PC-3 (cell line): ENCODE data around the gene GABRA4. TPM values are rescaled to one million over a fixed set of nuclear protein-coding genes. Genes with fewer than 3 reads are reported as not detected.

ENCODE experiments used
- ATAC-seq: fragments of 200-7000 bp; cut with Tn5 transposase; 2 replicates; pipeline ENCODE4 v1.9.1; 2020; ENCODE audit warnings: mild to moderate bottlenecking, moderate library complexity
- BruUV-seq: library from RNA; stranded (reverse); fragments of 400-500 nt; replicated peaks from 2 replicates; lab custom pipeline; 2021; lab: Mats Ljungman, UMichigan
- CTCF ChIA-PET: fragments of 300-600 bp; sonication (Branson Sonifier 250); formaldehyde crosslinking; loops from one replicate; lab custom pipeline; 2022; ENCODE audit warnings: antibody characterized with exemption; lab: Charles Lee
- POLR2A ChIA-PET: fragments of 300-600 bp; sonication (Branson Sonifier 250); formaldehyde crosslinking; loops from one replicate; lab custom pipeline; 2022; ENCODE audit warnings: antibody characterized with exemption; ENCODE audit not compliant: unreplicated experiment; lab: Charles Lee
- DNase-seq: peaks from one replicate; pipeline ENCODE4 v3.0.0-alpha.2; 2015
- H2AFZ ChIP-seq: fragments of 300-600 bp; sonication (generic); 2 replicates; pipeline ENCODE4 v1.6.0; 2016; ENCODE audit warnings: antibody characterized with exemption, low read length
- H3F3A ChIP-seq: fragments of 300-600 bp; sonication (generic); one replicate; pipeline ENCODE4 v1.6.0; 2017; ENCODE audit warnings: antibody characterized with exemption, low read length, control low read depth, mild to moderate bottlenecking; ENCODE audit not compliant: unreplicated experiment
- H3K27ac ChIP-seq: fragments of 300-600 bp; sonication (generic); 2 replicates; pipeline ENCODE4 v1.5.1; 2016; ENCODE audit warnings: mild to moderate bottlenecking, low read length
- H3K27me3 ChIP-seq: fragments of 300-600 bp; sonication (generic); 2 replicates; pipeline ENCODE4 v1.6.1; 2016; ENCODE audit warnings: low read length, mixed read lengths
- H3K36me3 ChIP-seq: fragments of 300-600 bp; sonication (generic); 2 replicates; pipeline ENCODE4 v1.6.1; 2016; ENCODE audit warnings: low read depth, mixed run types, low read length, mixed read lengths
- H3K4me1 ChIP-seq: fragments of 300-600 bp; sonication (generic); 2 replicates; pipeline ENCODE4 v1.5.1; 2016; ENCODE audit warnings: low read length; ENCODE audit not compliant: insufficient read depth
- H3K4me2 ChIP-seq: fragments of 300-600 bp; sonication (generic); 2 replicates; pipeline ENCODE4 v1.6.0; 2016; ENCODE audit warnings: low read length
- H3K4me3 ChIP-seq: fragments of 300-600 bp; sonication (generic); 2 replicates; pipeline ENCODE4 v1.5.1; 2016; ENCODE audit warnings: mild to moderate bottlenecking, low read length, mixed read lengths
- H3K79me2 ChIP-seq: fragments of 300-600 bp; sonication (generic); 2 replicates; pipeline ENCODE4 v1.6.1; 2017; ENCODE audit warnings: low read length, mixed read lengths
- H3K9ac ChIP-seq: fragments of 300-600 bp; sonication (generic); 2 replicates; pipeline ENCODE4 v1.6.0; 2016; ENCODE audit warnings: mild to moderate bottlenecking, low read length
- H3K9me2 ChIP-seq: fragments of 300-600 bp; sonication (generic); replicated peaks from 2 replicates; pipeline ENCODE4 v1.6.1; 2016; ENCODE audit warnings: mixed run types, low read length, mixed read lengths
- H3K9me3 ChIP-seq: fragments of 300-600 bp; sonication (generic); 2 replicates; pipeline ENCODE4 v1.6.1; 2016; ENCODE audit warnings: low read length, mixed read lengths
- H4K20me1 ChIP-seq: fragments of 300-600 bp; sonication (generic); 2 replicates; pipeline ENCODE4 v1.6.1; 2016; ENCODE audit warnings: low read length, mixed read lengths
- EZH2 ChIP-seq: fragments of 300-600 bp; sonication (generic); IDR thresholded peaks from one replicate; pipeline ENCODE4 v1.6.1; 2017; ENCODE audit warnings: antibody characterized with exemption, mild to moderate bottlenecking, low read length; ENCODE audit not compliant: unreplicated experiment
- EZH2phosphoT487 ChIP-seq: fragments of 300-600 bp; sonication (generic); IDR thresholded peaks from 2 replicates; pipeline ENCODE4 v1.6.1; 2018; ENCODE audit warnings: mild to moderate bottlenecking, antibody characterized with exemption, low read length, borderline replicate concordance
- intact Hi-C: fragments of 100-400 bp; cut with micrococcal nuclease; formaldehyde crosslinking; loops from 2 replicates; pipeline ENCODE4 v1.9.0; 2023
- total RNA-seq: library from RNA; depleted of rRNA; stranded (reverse); fragments of >200 nt; gene quantifications from 2 replicates; pipeline ENCODE4 v1.2.3, GENCODE V29; 2014
- TF ChIP-seq, protein P1 (sequence below): fragments of 300-600 bp; sonication (generic); conservative IDR thresholded peaks from 2 replicates; pipeline ENCODE4 v1.5.1; 2017; ENCODE audit warnings: antibody characterized with exemption, low read depth, mild to moderate bottlenecking, low read length

GABRA4 gene
- total RNA-seq, 1 experiment from 2014 or later: not detected

DNA sequence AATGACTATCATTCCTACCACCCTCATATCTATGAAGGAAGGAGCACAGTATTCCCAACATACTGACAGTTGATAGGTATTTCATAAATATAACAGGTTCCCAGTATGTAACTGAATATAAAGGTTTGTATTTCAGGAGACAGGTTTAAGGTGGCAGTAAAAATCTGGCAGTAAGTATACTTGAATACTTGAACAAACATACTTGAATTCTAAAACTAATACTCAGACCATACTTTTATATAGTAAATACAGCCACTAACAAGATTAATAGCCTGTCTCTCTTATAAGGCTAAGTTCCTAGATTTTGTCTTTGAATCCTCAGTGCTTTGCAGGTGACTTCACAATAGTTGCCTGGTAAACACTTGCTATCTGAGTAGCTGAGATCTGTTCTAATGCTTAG is 37.8 kb downstream of the GABRA4 start:
- no TSS peak for BruUV-seq
- Histone ChIP-seq H3K4me1 (no peaks in the 10 kb centered on the region), H3F3A (no peaks in the 10 kb centered on the region), H3K4me3 (no peak overlapping the region), H3K27ac (no peak overlapping the region), H4K20me1 (no peaks in the 10 kb centered on the region), H3K27me3 (0 out of 2 replicates have a peak, but pooled peaks cover 4% of the 10 kb centered on the region), H3K79me2 (no peaks in the 10 kb centered on the region), H2AFZ (no peak overlapping the region), H3K9me3 (no peaks in the 10 kb centered on the region), H3K4me2 (no peak overlapping the region), H3K9me2 (no peaks in the 10 kb centered on the region), H3K36me3 (no peaks in the 10 kb centered on the region), H3K9ac (no peak overlapping the region)
- intact Hi-C loops: no loop called here
- DNase-seq: no peak
- ATAC-seq: no peak
- TF ChIP-seq EZH2 (no peak), EZH2phosphoT487 (no peak)
- TF ChIP-seq, protein P1, sequence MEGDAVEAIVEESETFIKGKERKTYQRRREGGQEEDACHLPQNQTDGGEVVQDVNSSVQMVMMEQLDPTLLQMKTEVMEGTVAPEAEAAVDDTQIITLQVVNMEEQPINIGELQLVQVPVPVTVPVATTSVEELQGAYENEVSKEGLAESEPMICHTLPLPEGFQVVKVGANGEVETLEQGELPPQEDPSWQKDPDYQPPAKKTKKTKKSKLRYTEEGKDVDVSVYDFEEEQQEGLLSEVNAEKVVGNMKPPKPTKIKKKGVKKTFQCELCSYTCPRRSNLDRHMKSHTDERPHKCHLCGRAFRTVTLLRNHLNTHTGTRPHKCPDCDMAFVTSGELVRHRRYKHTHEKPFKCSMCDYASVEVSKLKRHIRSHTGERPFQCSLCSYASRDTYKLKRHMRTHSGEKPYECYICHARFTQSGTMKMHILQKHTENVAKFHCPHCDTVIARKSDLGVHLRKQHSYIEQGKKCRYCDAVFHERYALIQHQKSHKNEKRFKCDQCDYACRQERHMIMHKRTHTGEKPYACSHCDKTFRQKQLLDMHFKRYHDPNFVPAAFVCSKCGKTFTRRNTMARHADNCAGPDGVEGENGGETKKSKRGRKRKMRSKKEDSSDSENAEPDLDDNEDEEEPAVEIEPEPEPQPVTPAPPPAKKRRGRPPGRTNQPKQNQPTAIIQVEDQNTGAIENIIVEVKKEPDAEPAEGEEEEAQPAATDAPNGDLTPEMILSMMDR: no peak
- ChIA-PET CTCF (no interaction called here), POLR2A (no interaction called here)

DNA sequence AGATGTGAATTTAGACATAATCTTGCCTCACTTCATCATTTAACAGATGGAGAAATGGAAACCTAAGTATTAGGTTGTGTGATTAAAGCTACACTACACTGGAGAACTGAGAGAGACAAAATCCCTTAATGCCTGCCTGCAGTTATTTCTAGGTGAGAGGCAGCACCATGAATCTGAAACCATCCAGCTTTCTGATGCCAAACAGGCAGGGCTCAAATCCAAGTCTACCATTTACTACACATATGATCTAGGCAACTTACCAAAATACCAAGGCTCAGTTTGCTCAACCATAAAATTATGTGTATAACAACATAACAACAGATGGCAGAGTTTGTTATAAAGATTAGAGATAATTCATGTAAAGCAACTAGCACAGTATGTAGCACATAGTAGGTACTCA is 38.7 kb downstream of the GABRA4 start:
- no peaks in the 10 kb centered on the region for H3K4me1 ChIP-seq
- H3F3A ChIP-seq: no peaks in the 10 kb centered on the region
- no peak for ATAC-seq
- H3K36me3 ChIP-seq: no peaks in the 10 kb centered on the region
- ChIA-PET POLR2A (no interaction called here), CTCF (no interaction called here)
- no peak overlapping the region for H3K27ac ChIP-seq
- H3K79me2 ChIP-seq: no peaks in the 10 kb centered on the region
- H2AFZ ChIP-seq: no peak overlapping the region
- TF ChIP-seq EZH2phosphoT487 (no peak), EZH2 (no peak)
- TF ChIP-seq, protein P1: no peak
- no peak for DNase-seq
- H3K9me2 ChIP-seq: no peaks in the 10 kb centered on the region
- H4K20me1 ChIP-seq: no peaks in the 10 kb centered on the region
- no TSS peak for BruUV-seq
- H3K9me3 ChIP-seq: no peaks in the 10 kb centered on the region
- no peak overlapping the region for H3K4me2 ChIP-seq
- intact Hi-C loops: no loop called here
- H3K4me3 ChIP-seq: no peak overlapping the region
- 0 out of 2 replicates have a peak, but pooled peaks cover 4% of the 10 kb centered on the region for H3K27me3 ChIP-seq
- no peak overlapping the region for H3K9ac ChIP-seq

DNA sequence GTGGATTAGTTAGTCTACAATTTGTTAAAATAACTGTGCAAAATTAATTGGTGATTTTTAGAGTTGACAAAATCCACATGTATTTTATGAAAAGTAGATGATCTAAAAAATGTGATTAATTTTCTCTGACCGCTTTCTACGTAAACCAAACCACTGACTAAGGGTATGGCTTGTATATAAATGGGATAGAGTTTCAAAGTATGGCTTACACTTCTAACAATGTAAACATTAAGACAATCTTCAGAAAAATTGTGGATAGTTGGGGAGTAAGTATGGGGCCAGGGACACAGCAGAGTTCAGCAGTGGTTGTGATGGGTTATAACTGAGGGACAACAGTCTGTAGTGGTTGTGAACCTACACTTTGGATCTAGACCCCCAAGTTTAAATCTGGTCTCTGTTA is 39.8 kb downstream of the GABRA4 start:
- Histone ChIP-seq H3K9me3 (no peaks in the 10 kb centered on the region), H3K4me1 (no peaks in the 10 kb centered on the region), H3K27me3 (0 out of 2 replicates have a peak, but pooled peaks cover 4% of the 10 kb centered on the region), H3K9ac (no peak overlapping the region), H3F3A (no peaks in the 10 kb centered on the region), H3K4me3 (no peak overlapping the region), H3K36me3 (no peaks in the 10 kb centered on the region), H2AFZ (no peak overlapping the region), H4K20me1 (no peaks in the 10 kb centered on the region), H3K9me2 (no peaks in the 10 kb centered on the region), H3K4me2 (no peak overlapping the region), H3K79me2 (no peaks in the 10 kb centered on the region), H3K27ac (no peak overlapping the region)
- CTCF ChIA-PET: no interaction called here
- DNase-seq: no peak
- no TSS peak for BruUV-seq
- POLR2A ChIA-PET: no interaction called here
- intact Hi-C loops: no loop called here
- TF ChIP-seq EZH2 (no peak), EZH2phosphoT487 (no peak)
- TF ChIP-seq, protein P1: no peak
- ATAC-seq: no peak
